Heart right ventricle (tissue), 16 donors: Measurements from ENCODE around the gene PIMREG. TPM values are rescaled to one million over a fixed set of nuclear protein-coding genes. Genes with fewer than 3 reads are reported as not detected.

ENCODE experiments used
- ATAC-seq, 8 donors: fragments of 200-7000 bp; cut with Tn5 transposase; one replicate each; pipeline ENCODE4 v1.9.1; 2020; ENCODE audit warnings: mild to moderate bottlenecking in 8 of 8, moderate library complexity in 8 of 8, moderate number of reproducible peaks in 1 of 8
- DNase-seq, 2 donors: peaks; one replicate each; pipeline ENCODE4 v3.0.0-alpha.2; 2020
- H3K27ac ChIP-seq, 10 donors: fragments of 200-600 bp; sonication (generic) in 2 of 10; one replicate each; pipeline versions ENCODE4 v1.5.0 to v1.8.0; 2020 to 2022; ENCODE audit warnings: mild to moderate bottlenecking in 3 of 10
- H3K27me3 ChIP-seq, 7 donors: fragments of 200-600 bp; one replicate each; pipeline ENCODE4 v1.8.0; 2021 to 2022; ENCODE audit warnings: mild to moderate bottlenecking in 2 of 7
- H3K36me3 ChIP-seq, 9 donors: fragments of 200-600 bp; sonication (generic) in 1 of 9; one replicate each; pipeline versions ENCODE4 v1.5.0 to v1.8.0; 2020 to 2022; ENCODE audit warnings: mild to moderate bottlenecking in 2 of 9
- H3K4me1 ChIP-seq, 9 donors: fragments of 200-600 bp; sonication (generic) in 1 of 9; one replicate each; pipeline versions ENCODE4 v1.5.0 to v1.8.0; 2020 to 2022; ENCODE audit warnings: mild to moderate bottlenecking in 4 of 9
- H3K4me3 ChIP-seq, 10 donors: fragments of 200-600 bp; sonication (generic) in 2 of 10; one replicate each; pipeline versions ENCODE4 v1.5.0 to v1.8.0; 2020 to 2022; ENCODE audit warnings: mild to moderate bottlenecking in 7 of 10, moderate library complexity in 2 of 10
- H3K9me3 ChIP-seq, 11 donors: fragments of 200-600 bp in 10 of 11; sonication (generic) in 2 of 11; one replicate each; pipeline versions ENCODE4 v1.5.0 to v1.8.0; 2013 to 2022; ENCODE audit warnings: mild to moderate bottlenecking in 2 of 11, control low read depth in 1 of 11, moderate library complexity in 1 of 11
- WGBS, 2 donors: extraction: QIAGEN DNeasy Blood & Tissue Kit; methylation state at CpG; one replicate each; pipeline ENCODE4 v1.1.7; 2013; ENCODE audit warnings: inconsistent platforms in 1 of 2; 5-methylcytosine and 5-hydroxymethylcytosine counted together
- intact Hi-C, 10 donors: fragments of 100-400 bp; cut with DNase I; formaldehyde crosslinking; loops; one replicate each; pipeline versions ENCODE4 v1.11.1 to v1.14.2; 2022
- long read RNA-seq, 3 donors: library from polyadenylated mRNA; unstranded; transcript quantifications; one replicate each; pipeline ENCODE4 v2.0.0, GENCODE V29; 2020 to 2021
- polyA plus RNA-seq, 2 donors: library from polyadenylated mRNA; stranded (reverse); fragments of 200-250 nt; gene quantifications; one replicate each; pipeline ENCODE4 v1.2.3, GENCODE V29; 2013
- total RNA-seq, 10 donors: library from RNA; stranded (reverse); fragmentation: NEBNext Ultra II Directional in 3 of 10; extraction: Animal tissue kit (Norgen Biotek cat#: 25700) in 3 of 10; gene quantifications; one replicate each; pipeline versions ENCODE4 v1.2.1 to v1.2.4, GENCODE V29; 2021 to 2023
- TF ChIP-seq, protein P1 (sequence below), 9 donors: fragments of 200-600 bp; sonication (generic) in 2 of 9; IDR thresholded peaks; one replicate each; pipeline versions ENCODE4 v1.5.0 to v1.8.0; 2021 to 2022; ENCODE audit warnings: antibody characterized with exemption in 9 of 9, mild to moderate bottlenecking in 5 of 9, moderate library complexity in 1 of 9
- donor health status: Arrhythmogenic right ventricular cardiomyopathy.
- donor health status: ischemic (EF 13 %, LVEDD 7.1; RV severe dilation, severe dysfunction).
- donor health status: healthy with polysubstance abuse.
- donor health status: DM: no; HTN: yes; CAD: no.
- donor health status: DM: no; HTN: no; CAD: no.
- donor health status: ischemic (EF 25% LVEDD 6.9; RV normal size, moderate dysfunction).
- donor health status: ischemic (EF 25% LVEDD 5.7; RV mildly dilated, moderate dysfunction).
- donor health status: healthy.
- donor health status: DM: yes; HTN: yes; CAD: no.
- donor health status: Ischemic cardiomyopathy.
- donor health status: ischemic (EF 35%, LVEDD 5.7; RV mildly dilated, moderate dysfunction).
- donor health status: nonischemic (EF 11% LVEDD 7.7; RV severe dilation, severe dysfunction).
- donor health status: DM: yes; HTN: yes; CAD: no.
- donor health status: PGD.
- donor health status: ischemic (EF 29% LVEDD 5.4; RV normal size, mild dysfunction).
- donor health status: nonischemic (EF 23%, LVEDD 6.1; RV moderate dilation, normal function).

The PIMREG gene, protein sequence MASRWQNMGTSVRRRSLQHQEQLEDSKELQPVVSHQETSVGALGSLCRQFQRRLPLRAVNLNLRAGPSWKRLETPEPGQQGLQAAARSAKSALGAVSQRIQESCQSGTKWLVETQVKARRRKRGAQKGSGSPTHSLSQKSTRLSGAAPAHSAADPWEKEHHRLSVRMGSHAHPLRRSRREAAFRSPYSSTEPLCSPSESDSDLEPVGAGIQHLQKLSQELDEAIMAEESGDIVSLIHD
- total RNA-seq (1 to 10 TPM in 1 of 10 donors, under 1 TPM in 4, not detected in 5; 0.21 to 4.0 (median 0.74) TPM), polyA plus RNA-seq (under 1 TPM in 1 of 2 donors, not detected in 1; 0.25 TPM)
- long read RNA-seq, donor 1, partial matches to known transcripts, result 1 of 1 reads
- long read RNA-seq, donor 1, other reads (novel, unspliced or antisense), result 0 of 1 reads
- long read RNA-seq, donor 2, result 0 reads
- long read RNA-seq, donor 3, result 0 reads

- Histone ChIP-seq H3K9me3 (no peaks in the 10 kb centered on the region), H3K4me3 (peak within 1 kb of the TSS; percentile 24 to 71 (median 57)), H3K27me3 (peaks cover 0 to 27% (median 16%) of the 10 kb centered on the region in 7 donors), H3K27ac (peak within 1 kb of the TSS in 2 of 10 donors; percentile 42 to 62), H3K4me1 (peaks cover 0 to 18% (median 10%) of the 10 kb centered on the region in 9 donors), H3K36me3 (peaks cover 0 to 6% (median 0%) of the 10 kb centered on the region in 9 donors)
- intact Hi-C loops, result no loop called here
- TF ChIP-seq, protein P1, sequence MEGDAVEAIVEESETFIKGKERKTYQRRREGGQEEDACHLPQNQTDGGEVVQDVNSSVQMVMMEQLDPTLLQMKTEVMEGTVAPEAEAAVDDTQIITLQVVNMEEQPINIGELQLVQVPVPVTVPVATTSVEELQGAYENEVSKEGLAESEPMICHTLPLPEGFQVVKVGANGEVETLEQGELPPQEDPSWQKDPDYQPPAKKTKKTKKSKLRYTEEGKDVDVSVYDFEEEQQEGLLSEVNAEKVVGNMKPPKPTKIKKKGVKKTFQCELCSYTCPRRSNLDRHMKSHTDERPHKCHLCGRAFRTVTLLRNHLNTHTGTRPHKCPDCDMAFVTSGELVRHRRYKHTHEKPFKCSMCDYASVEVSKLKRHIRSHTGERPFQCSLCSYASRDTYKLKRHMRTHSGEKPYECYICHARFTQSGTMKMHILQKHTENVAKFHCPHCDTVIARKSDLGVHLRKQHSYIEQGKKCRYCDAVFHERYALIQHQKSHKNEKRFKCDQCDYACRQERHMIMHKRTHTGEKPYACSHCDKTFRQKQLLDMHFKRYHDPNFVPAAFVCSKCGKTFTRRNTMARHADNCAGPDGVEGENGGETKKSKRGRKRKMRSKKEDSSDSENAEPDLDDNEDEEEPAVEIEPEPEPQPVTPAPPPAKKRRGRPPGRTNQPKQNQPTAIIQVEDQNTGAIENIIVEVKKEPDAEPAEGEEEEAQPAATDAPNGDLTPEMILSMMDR (IDR thresholded peaks at IDR 0.05), result no peak
- DNase-seq (peak; percentile 94), ATAC-seq (peak; percentile 97 to 100 (median 99))
- WGBS, 2 donors, result 0 to 1% methylated on average over 61 to 62 of the region's 62 CpGs
Measured at GRCh38 chr17:6443692-6444570, at the start of gene PIMREG. Gene PIMREG (plus strand): TSS chr17:6444455. CDS start chr17:6445111, 656 bp downstream.

- H3K9me3 ChIP-seq, result peaks cover 0 to 22% (median 5%) of the 10 kb centered on the region in 11 donors
- TF ChIP-seq, protein P1 (IDR thresholded peaks at IDR 0.05), result no peak
- H3K36me3 ChIP-seq, result no peaks in the 10 kb centered on the region
- H3K4me1 ChIP-seq, result no peaks in the 10 kb centered on the region
- ATAC-seq, result no peak
- H3K27me3 ChIP-seq, result peaks cover 0 to 24% (median 12%) of the 10 kb centered on the region in 7 donors
- intact Hi-C loops, result no loop called here
- no peak overlapping the region for H3K4me3 ChIP-seq
- DNase-seq, result no peak
- H3K27ac ChIP-seq, result no peak overlapping the region
- WGBS, 2 donors, result 71 to 72% methylated on average over 2 of the region's 2 CpGs
Measured at GRCh38 chr17:6398955-6399354, 45.3 kb upstream of the PIMREG start.

- Histone ChIP-seq H3K27me3 (peaks cover 0 to 23% (median 7%) of the 10 kb centered on the region in 7 donors), H3K27ac (no peak overlapping the region), H3K4me3 (no peak overlapping the region), H3K36me3 (no peaks in the 10 kb centered on the region), H3K9me3 (peaks cover 0 to 22% (median 5%) of the 10 kb centered on the region in 11 donors), H3K4me1 (no peaks in the 10 kb centered on the region)
- TF ChIP-seq, protein P1 (IDR thresholded peaks at IDR 0.05), result no peak
- no peak for DNase-seq
- intact Hi-C loops, result loop anchor here in 1 of 10 donors (10.0 kb wide), 1 partner anchor 327 kb away; the partner anchor contains the start of gene WSCD1
- no peak for ATAC-seq
- 82 to 83% methylated on average over 6 of the region's 6 CpGs for WGBS, 2 donors
Measured at GRCh38 chr17:6402258-6402657, 42.0 kb upstream of the PIMREG start.

- Histone ChIP-seq H3K27ac (no peak overlapping the region), H3K4me3 (no peak overlapping the region), H3K4me1 (no peaks in the 10 kb centered on the region), H3K27me3 (peaks cover 0 to 34% (median 11%) of the 10 kb centered on the region in 7 donors), H3K36me3 (no peaks in the 10 kb centered on the region), H3K9me3 (peaks cover 0 to 6% (median 0%) of the 10 kb centered on the region in 11 donors)
- DNase-seq (no peak), ATAC-seq (no peak)
- TF ChIP-seq, protein P1 (IDR thresholded peaks at IDR 0.05), result no peak
- WGBS, 2 donors, result 57 to 63% methylated on average over 6 of the region's 6 CpGs
- intact Hi-C loops, result loop anchor here in 1 of 10 donors (10.0 kb wide), 1 partner anchor 333 kb away; the partner anchor contains the start of gene WSCD1
Measured at GRCh38 chr17:6408276-6408675, 36.0 kb upstream of the PIMREG start.
